HG02571 (cell line): ENCODE results near the gene DACH1.
A peak's percentile ranks its signal among the peaks of the same experiment; 100 is the strongest.
"Not testable (repeated sequence)": the region's sequence is repeated elsewhere in the genome, so short reads cannot be mapped to it uniquely, and the experiment has no call there.

ENCODE experiments used
- ATAC-seq: cut with Tn5 transposase; IDR thresholded peaks from one replicate; pipeline ENCODE4 v1.9.1; 2021; ENCODE audit warnings: mild to moderate bottlenecking, moderate library complexity; ENCODE audit not compliant: unreplicated experiment

The DACH1 gene

DNA sequence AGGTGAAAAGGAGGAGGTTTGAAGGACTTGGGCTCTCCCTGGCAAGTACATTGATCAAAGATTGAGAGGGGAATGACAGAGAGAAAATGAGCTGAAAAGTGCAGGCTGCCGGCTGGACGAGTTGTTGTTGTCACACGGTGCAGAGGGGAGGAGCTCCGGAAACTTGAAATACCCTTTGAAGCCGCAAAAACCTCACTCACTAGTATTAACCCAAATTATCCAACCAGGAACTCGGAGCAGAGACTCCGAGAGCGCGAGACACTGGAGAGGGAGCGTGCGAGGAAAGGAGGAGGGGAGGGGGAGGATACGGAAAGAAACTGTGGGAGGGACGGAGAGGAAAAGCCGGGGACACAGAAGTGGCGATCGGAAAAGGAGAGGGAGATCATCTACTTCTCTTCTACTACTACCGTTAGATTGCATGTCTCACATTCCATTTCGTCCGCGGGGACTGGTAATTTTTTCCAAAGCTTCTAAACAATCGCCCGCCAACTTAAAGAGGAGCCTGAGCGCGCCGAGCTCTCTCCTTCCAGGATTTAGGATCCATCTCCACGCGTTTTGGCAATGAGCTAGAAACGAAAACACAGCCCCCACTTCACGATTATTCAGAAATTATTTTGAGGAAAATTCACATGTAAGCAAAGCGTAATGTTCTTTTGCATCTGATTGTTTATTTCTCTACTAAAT, at the start of gene DACH1:
TSS of gene DACH1 (minus strand) at position 74 of the 684 bp plus-strand sequence.
- ATAC-seq, result peak; percentile 54

DNA sequence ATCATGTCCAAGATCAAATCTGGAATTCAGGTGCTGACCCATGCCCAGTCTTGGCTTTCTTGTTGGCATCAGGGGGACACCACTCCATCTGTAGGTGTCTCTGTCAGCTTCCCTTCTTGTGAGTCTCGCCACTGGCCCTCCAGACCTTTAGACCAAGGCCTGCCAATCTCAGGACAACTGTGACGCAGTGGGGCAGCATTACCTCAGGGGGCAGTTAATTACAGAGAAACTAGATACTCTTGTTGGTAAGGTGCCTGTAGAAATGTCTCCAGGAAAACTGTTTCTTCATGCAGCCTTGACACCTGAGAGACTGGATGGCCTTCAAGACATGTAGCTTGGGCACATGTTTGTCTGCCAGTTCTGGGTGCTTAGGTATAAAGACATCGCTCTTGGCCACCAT, 46.7 kb upstream of the DACH1 start:
- no peak for ATAC-seq

DNA sequence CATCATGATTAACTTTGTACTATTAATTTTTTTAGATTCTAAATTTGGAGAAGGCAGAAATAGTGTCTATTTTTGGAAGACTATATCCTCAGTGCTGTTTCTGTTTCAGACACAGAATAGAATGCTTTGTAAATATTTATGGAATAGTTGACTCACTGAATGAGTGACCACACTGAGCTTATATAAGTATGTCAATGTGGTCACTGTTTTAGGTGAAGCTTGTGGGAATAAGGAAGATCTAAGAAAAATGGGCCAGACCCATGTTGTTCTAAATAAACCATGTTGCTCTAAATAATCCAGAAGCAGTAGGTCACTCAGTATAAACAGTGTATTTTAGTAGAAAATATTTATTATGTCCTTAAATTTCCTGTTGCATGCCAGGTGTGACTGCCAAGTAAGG, 45.5 kb upstream of the DACH1 start:
- ATAC-seq, result no peak

DNA sequence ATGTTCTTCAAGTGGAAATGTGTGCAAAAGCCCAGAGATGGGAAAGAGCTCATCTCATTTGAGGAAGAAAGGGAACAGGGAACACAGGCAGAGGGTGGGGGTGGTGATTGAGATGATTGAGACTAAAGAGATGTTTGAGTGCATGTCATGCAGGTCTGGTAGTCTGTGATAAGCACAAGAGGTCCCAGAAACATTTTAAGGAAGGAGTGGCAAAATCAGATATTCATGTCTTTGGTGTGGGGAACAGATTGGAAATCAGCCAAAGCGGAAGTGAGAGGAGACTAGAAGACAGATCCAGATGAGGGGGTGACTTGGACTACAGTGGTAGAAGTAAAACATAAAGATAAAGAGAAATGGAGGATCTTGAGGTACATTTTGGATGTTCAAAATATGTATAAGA, 39.4 kb upstream of the DACH1 start:
- no peak for ATAC-seq

DNA sequence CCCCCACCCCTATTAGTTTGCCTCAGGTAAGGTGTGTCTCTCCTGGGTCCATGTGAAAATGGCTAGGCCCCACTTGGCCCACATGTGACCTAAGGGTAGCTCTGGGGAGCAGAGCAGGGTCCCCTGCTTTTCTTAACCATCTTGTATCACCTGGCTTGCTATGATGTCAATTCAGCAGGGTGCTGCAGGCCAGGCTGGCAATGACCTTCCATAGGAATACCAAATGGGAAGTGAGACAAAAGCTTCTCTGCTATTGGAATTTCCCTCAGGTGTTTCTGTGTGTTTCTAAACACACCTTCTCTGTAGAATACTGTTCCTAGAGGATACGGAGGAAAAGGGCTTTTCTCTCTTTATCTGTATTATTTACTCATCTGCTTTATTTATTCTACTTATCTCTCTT, 35.7 kb upstream of the DACH1 start:
- no peak for ATAC-seq

DNA sequence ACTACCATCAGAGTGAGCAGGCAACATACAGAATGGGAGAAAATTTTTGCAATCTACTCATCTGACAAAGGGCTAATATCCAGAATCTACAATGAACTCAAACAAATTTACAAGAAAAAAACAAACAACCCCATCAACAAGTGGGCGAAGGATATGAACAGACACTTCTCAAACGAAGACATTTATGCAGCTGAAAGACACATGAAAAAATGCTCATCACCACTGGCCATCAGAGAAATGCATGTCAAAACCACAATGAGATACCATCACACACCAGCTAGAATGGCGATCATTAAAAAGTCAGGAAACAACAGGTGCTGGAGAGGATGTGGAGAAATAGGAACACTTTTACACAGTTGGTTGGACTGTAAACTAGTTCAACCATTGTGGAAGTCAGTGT, 26.5 kb upstream of the DACH1 start:
- ATAC-seq, result not testable (repeated sequence)

DNA sequence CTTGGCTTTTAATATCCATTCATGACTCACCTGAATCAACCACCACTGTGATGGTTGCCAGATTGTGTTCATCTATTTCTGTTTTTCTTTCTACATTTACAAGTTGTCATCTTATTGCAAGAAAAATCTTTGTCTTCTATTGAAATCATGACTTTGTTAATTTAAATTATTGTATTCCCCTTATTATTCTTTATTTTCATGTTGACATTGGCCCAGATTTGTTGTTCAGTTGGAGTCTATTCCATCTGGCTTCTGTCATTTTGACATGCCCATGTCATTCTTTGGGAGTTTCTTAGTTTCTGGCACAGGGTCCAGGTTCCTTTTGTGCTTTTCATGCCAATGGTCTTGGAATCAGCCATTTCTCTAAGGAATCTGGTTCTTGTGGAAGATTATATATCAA, 19.9 kb upstream of the DACH1 start:
- no peak for ATAC-seq

DNA sequence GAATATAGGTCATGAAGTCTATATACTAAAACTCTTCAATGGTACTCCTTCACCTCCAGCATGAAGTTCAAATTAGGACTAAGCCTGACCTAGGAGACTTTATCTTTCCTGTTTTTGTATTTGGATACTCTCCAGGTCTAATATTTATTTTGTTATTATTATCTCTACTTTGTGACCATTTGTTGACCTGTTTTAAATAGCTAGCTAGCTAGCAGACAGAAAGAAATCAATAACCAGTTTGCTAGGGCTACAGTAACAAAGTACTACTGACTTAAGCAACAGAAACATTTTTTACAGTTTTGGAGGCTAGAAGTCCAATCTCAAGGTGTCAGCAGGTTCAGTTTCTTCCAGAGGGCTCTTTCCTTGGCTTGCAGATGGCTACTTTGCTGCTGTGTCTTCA, 15.1 kb upstream of the DACH1 start:
- no peak for ATAC-seq

DNA sequence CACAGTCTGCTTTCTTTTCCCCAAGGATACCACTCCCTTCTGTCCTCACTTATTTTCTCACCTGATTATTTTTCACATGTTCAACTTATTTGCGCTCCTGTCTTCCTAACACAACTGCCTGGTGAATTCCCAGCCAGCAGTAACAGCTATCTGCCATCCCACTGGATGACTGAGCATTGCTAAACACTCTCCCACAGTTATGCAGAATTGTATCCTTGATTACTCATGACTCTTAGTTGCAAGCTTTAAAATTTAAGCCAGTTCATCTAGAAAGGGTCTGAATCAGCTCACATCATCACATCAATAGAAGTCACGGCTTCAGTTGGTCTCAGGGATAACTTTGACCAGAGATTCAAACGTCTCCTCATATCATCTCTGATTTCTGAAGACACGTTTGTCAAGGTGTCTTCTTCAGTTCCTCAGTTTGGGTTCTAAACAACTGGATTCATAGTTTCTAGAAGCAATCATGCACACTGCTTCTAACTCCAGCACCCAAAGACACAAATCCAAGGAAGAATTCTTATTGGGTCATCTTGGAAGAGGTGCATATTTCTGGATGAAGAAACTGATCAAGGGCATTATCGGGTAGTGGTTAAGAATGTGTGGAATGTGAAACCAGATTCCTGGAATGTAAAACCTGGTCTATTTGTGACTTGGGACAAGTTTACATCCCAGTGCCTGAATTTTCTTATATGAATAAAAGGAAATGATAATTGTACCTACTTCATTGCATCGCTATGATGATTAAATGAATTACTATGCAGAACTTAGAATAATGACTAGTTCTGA, 13.9 kb upstream of the DACH1 start:
- ATAC-seq, result no peak

DNA sequence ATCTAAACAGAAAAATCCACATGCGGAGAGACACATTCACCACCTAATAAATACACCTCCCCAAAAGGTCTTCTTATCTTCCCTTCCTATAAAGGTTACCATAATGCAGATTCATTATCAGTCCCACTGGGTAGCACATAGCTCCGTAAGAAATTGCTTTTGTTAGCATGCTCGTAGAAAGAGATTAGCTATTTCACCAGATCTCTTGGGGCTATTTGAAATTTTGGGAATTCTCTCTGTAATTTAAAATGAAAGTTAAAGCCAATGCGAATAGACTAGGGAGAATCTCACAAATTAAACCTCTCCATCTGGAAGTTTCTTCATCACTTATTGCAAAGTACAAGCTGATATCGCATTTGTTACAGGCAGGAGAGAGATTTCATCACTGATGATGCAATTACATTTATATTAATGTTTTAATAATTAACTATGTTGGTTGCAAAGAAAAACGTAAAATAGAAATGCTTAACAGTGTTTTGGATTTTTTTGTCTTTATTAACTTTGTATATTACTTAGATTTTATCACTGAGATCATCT, 12.9 kb upstream of the DACH1 start:
- ATAC-seq, result no peak

DNA sequence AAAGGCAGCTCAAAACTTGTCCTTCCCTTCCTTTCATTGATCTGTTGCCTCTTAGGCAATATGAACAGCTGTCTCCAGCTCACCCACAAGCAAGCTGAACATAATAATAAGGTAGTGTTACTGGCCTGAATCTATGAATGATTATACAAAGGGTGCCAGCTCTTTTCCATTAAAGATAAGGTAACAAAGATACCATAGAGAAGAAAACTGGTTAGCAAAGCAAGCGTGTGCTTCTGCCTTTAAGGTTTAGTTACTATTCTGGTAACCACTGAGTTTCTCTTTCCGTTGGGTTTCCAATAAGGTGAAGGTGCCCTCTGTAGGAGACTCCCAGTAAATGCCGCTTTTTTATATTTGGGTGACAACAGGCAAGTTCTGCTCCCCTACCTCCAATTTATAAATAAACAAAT, 12.1 kb upstream of the DACH1 start:
- peak; percentile 95 for ATAC-seq

DNA sequence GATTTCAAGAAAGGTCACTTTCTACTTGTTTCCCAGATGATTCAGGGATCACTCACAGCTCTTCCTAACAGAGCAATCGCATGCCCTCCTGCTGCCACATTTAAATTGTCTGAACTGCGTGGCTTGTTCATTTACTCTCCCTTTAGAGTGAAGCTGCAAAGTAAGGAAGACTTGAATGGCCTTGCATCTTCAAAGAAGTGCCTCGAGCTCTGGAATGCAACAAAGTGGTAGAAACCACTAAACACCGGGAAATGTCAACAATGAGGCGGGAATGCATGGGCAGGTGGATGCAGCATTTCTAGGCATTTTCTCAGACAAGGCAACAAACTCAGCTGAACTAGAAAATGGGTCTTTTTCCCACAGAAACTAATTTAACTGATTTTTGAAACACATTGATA, 10.3 kb upstream of the DACH1 start:
- no peak for ATAC-seq

DNA sequence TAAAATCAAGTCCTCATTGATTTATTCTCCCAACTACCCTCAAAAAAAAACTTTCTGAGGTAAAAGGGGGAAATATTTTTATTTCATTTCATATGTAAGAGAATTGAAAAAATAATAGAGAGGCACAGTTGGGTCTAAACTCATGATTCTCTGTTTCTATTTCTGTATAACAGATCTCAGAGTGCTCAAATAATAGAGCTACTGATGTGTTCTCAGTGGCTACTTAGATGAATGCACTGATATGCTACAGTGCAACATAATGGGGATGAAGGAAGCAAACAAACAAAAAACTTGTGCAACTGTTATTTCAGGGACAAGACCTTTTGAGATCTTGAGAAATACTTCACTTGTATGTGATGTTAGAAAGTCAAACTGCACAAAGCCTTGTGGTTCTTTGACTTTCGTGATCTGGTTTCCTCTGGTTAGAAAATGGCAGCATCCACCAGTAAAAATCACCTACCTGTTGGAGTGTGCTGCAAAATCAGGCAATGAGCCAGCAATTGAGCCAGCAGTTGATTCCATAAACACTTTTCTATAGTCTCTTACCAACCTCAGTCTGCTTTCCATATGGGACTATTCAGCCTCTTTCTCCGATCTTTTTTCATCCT, 9.7 kb upstream of the DACH1 start:
- no peak for ATAC-seq

DNA sequence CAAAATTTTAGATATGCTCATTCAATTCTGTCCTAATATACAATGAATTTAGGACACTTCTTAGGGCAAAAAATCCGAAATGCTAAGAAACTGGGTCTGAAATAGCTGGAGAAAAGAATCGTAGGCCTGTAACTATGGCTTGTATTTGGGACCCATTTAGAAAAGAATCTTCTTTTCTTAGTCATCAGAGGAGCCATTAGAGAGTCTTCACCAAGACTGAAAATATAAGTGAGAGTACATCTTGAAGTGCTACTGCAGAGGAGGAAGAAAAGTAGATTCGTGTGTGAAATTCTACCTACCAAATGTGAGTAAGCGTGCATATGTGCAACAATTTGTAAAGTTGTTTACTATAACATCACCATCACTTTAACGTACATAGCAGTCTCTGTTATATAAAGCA, 8.8 kb upstream of the DACH1 start:
- no peak for ATAC-seq

DNA sequence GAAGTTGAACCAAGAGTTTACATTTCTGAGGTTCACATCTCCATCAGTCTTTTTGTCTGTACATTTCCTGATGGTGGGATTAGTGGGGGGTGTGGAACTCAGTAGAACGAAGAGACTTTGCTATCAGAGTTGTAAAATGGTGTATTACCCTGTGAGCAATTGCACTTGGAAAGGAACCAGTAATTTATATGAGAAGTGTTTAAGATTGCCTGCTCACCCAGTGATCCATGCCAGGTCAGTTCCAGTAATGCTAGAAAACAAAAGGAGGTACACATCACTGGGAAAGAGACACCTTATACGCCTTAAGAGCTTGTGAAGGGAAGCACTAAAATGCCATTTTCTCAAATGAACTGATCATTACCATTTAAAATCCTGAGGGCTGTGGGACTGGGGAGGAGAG, 7.5 kb upstream of the DACH1 start:
- ATAC-seq, result no peak

DNA sequence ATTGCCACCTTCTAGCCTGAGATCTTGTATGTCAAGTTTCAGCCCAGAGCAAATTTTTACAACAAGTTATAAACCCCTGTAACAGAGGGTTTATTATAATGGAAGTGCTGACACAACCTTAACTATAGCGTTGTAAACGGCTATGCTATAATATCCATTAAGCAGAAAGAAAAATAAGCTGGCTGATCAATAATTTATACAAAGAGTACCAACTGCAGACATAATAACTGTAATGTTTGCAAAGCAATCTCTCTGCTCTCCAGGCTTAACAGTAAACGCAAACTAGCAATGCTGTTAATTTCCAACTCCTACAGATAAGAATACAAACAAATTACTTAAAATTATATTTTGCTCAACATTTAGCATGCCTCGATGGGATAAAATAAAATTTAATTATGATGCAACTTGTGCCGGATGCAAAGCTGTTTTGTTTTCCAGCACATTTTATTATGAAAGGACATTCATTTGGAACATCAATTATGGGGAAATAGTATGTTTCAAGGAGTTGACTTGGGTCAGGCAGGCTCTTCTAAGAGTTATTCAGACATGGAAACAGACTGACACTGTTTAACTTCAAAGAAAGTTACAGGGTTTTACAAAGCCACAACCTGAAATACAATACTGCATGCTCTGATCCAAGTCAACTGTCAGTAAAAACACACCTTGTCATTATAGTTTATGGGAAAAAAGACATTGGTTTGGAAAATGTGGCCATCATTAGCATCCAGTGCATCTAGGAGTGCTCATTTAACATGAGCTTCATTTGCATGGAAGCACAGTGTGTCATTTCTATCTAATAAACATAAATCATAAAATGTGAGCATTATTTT, 6.6 kb upstream of the DACH1 start:
- ATAC-seq, result no peak

DNA sequence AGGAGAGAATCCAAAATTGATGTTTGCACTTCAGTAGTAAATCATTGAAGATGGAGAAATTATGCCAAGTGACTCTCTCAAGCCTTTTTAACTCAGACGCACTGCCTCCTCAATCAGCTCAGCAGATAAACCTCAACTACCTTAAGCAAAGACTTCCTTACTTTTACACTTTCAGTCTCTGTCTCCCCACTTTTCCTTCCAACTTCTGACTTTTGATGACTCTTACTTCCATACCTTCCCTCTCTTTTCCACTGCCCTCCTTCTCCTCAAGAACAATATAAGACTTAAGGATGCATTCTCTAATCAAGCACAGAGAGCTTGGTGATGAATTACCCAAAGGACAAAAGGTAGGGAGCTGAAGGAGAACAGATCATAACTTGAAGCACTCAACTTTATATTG, 4.8 kb upstream of the DACH1 start:
- ATAC-seq, result no peak

DNA sequence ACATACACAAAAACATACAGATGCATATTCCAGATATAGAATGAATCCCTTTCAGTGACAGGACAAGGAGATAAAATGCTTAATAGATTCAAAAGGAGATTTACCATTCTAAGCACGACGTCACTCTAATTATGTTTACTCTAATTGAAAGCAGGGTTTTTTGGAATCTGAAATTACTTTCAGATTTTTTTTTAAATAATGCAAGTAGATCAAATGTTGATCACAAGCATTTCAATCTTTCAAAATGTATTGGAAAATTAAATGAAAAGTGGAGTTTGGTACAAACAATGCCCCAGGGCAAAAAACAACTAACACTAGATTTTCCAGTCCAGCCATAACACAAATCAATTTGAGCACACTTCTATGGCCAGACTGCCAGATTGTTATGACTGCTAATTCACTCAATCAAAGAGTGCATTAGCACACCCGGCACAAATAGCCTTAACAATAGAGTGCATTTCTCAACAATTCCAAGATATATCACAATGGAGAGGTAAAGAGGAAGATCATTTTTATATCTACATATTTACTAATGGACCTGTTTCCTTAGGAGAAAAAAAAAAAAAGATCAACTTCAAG, 4.3 kb upstream of the DACH1 start:
- ATAC-seq, result no peak

DNA sequence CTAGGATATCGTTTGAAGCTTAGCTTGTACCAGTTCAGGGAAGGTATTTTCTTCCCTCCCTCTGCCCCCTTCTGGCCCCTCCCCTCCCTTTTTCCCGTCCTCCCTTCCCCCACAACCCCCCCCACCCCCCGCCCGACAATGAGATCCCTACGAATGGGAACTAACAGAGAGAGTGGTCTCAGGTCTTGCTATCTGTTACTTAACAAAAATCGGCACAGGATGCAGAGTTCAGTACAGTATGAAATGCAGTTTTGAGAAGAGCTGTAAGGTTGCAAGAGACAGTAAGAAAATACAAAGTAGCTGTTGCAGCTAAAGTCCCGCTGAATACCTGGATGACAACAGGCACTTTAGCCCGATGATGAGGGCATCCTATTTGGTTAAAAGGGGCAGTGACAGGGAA, 3.1 kb upstream of the DACH1 start:
- ATAC-seq, result no peak

DNA sequence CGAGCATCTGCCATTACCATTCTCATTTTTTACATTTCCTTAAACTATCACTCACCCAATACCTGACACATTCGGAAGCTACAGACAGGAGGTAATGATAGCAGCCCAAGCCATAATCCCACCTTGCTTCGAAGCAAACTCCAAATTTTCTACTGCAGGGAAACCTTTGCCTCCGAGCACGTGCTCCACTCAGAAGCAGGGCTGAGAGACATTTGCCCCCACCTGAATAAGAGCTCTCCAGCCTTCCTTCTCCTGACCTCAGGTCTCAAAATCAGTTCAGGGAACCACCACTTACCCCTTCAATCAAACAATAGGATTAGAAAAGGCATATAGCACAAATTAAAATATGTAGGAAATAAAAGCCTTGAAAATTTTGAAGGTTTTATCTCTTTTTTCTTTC, 2.3 kb upstream of the DACH1 start:
- no peak for ATAC-seq
